NB4 (cell line): Measurements from ENCODE around the gene SERPINH1.

ENCODE experiments used
- POLR2A ChIP-seq: IDR thresholded peaks from 2 replicates; pipeline ENCODE4 v1.6.1; 2011; ENCODE audit warnings: mild to moderate bottlenecking; ENCODE audit not compliant: insufficient read length; ENCODE audit errors: extremely low read depth
- TF ChIP-seq, protein P1 (sequence below): IDR thresholded peaks from one replicate; pipeline ENCODE4 v1.5.1; 2012; ENCODE audit warnings: low read depth, low read length

DNA sequence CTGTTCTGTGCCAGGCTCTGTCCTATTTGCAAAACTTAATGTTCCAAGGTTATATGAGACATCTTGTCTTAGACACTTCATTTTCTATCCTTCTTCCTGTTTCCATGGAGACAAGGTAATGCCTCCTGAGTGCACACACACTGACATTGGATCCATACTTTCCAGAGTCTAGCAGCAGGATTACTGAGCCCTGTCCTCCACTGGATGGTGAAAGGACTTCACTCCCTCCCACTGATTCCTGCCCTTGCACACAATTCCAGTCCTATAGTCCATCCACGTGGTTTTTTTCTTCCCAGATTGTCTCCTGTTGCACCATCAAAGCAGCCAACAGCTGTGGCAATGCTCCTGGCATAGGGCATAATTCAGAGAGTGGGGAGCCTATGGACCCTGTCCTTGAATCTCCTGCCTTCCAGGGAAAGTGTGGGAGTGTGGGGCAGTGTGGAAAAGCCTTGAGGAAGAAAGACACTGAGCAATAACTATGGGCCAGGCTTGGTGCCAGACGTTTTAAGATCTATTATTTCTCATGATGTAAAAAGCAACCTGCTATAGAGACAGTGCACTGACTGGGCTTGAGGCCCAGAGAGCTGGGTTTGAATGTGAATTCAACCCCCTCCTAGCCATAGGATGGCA, 31.3 kb downstream of the SERPINH1 start:
- TF ChIP-seq POLR2A: no peak
- TF ChIP-seq, protein P1, sequence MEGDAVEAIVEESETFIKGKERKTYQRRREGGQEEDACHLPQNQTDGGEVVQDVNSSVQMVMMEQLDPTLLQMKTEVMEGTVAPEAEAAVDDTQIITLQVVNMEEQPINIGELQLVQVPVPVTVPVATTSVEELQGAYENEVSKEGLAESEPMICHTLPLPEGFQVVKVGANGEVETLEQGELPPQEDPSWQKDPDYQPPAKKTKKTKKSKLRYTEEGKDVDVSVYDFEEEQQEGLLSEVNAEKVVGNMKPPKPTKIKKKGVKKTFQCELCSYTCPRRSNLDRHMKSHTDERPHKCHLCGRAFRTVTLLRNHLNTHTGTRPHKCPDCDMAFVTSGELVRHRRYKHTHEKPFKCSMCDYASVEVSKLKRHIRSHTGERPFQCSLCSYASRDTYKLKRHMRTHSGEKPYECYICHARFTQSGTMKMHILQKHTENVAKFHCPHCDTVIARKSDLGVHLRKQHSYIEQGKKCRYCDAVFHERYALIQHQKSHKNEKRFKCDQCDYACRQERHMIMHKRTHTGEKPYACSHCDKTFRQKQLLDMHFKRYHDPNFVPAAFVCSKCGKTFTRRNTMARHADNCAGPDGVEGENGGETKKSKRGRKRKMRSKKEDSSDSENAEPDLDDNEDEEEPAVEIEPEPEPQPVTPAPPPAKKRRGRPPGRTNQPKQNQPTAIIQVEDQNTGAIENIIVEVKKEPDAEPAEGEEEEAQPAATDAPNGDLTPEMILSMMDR: no peak
